Left renal cortex interstitium (tissue), 4 donors: Measurements from ENCODE around the gene SLC25A46. TPM values are rescaled to one million over a fixed set of nuclear protein-coding genes. Genes with fewer than 3 reads are reported as not detected.
"Not testable (repeated sequence)": the region's sequence is repeated elsewhere in the genome, so short reads cannot be mapped to it uniquely, and the experiment has no call there.

Source experiments
- DNase-seq, 4 donors: peaks; one replicate each; pipeline ENCODE4 v3.0.0-alpha.2; 2013; ENCODE audit warnings: low read depth in 4 of 4, low spot score in 2 of 4, missing footprints in 1 of 4
- polyA plus RNA-seq, 4 donors: library from polyadenylated mRNA; unstranded; fragments of 120-200 nt; gene quantifications; one replicate each; pipeline ENCODE4 v1.2.1, GENCODE V29; 2013; ENCODE audit not compliant: insufficient read length in 4 of 4

The SLC25A46 gene
- polyA plus RNA-seq: 10 to 100 TPM; 47.6 to 59.2 (median 52.8) TPM

- peak; percentile 47 to 93 (median 85) for DNase-seq
These were observed at the start of gene SLC25A46 for GRCh38 chr5:110738812-110739651. TSS of gene SLC25A46 (plus strand) at chr5:110739007. CDS start at chr5:110739120, 113 bp downstream.

- not testable (repeated sequence) for DNase-seq
These were observed 48.2 kb upstream of the SLC25A46 start for GRCh38 chr5:110690587-110690986.

GRCh38 chr5:110692669-110693068 lies 46.1 kb upstream of the SLC25A46 start:
- DNase-seq: not testable (repeated sequence)

- DNase-seq: no peak
These were observed 36.5 kb upstream of the SLC25A46 start for GRCh38 chr5:110702300-110702699.

GRCh38 chr5:110702704-110703103 lies 36.1 kb upstream of the SLC25A46 start:
- DNase-seq: no peak

GRCh38 chr5:110703481-110703880 lies 35.3 kb upstream of the SLC25A46 start:
- DNase-seq: no peak

- DNase-seq: no peak
These were observed 33.5 kb upstream of the SLC25A46 start for GRCh38 chr5:110705349-110705748.

GRCh38 chr5:110707260-110707844 lies 31.5 kb upstream of the SLC25A46 start:
- no peak for DNase-seq

GRCh38 chr5:110716247-110717245 lies 22.3 kb upstream of the SLC25A46 start:
- DNase-seq: no peak

- DNase-seq: no peak
These were observed 20.5 kb upstream of the SLC25A46 start for GRCh38 chr5:110718311-110718710.

- peak; percentile 26 to 78 (median 44) for DNase-seq
These were observed 12.4 kb upstream of the SLC25A46 start, which contains the start of gene TMEM232 for GRCh38 chr5:110726249-110727024. TSS of gene TMEM232 (minus strand) at chr5:110726671. CDS start at chr5:110667352, 59,319 bp downstream.

- no peak for DNase-seq
These were observed 11.8 kb upstream of the SLC25A46 start for GRCh38 chr5:110727025-110727314.

GRCh38 chr5:110731499-110731898 lies 7.3 kb upstream of the SLC25A46 start:
- DNase-seq: not testable (repeated sequence)

GRCh38 chr5:110734101-110734500 lies 4.7 kb upstream of the SLC25A46 start:
- no peak for DNase-seq

- no peak for DNase-seq
These were observed 3.3 kb upstream of the SLC25A46 start for GRCh38 chr5:110735556-110735955.

GRCh38 chr5:110736753-110737152 lies 2.1 kb upstream of the SLC25A46 start:
- DNase-seq: no peak

- peak in 1 of 4 donors; percentile 86 for DNase-seq
These were observed 350 bp upstream of the SLC25A46 start for GRCh38 chr5:110738503-110738811.

- DNase-seq: no peak
These were observed 13.3 kb downstream of the SLC25A46 start for GRCh38 chr5:110751902-110752762.

- DNase-seq: no peak
These were observed 14.1 kb downstream of the SLC25A46 start for GRCh38 chr5:110752953-110753352.
